Hepatocyte (in vitro differentiated cells): ENCODE results near the gene FNDC11. TPM values are rescaled to one million over a fixed set of nuclear protein-coding genes. Genes with fewer than 3 reads are reported as not detected.

Source experiments
- DNase-seq: peaks from one replicate; pipeline ENCODE4 v3.0.0-alpha.2; 2016; ENCODE audit warnings: low spot score
- H2AFZ ChIP-seq: fragments of 200-600 bp; sonication (generic); 2 replicates; pipeline ENCODE4 v1.6.0; 2016; ENCODE audit warnings: antibody characterized with exemption, mild to moderate bottlenecking
- H3K27ac ChIP-seq: fragments of 200-600 bp; sonication (generic); 2 replicates; pipeline ENCODE4 v1.5.1; 2016; ENCODE audit warnings: mild to moderate bottlenecking
- H3K27me3 ChIP-seq: fragments of 200-600 bp; sonication (generic); 2 replicates; pipeline ENCODE4 v1.6.1; 2016
- H3K36me3 ChIP-seq: fragments of 200-600 bp; sonication (generic); replicated peaks from 2 replicates; pipeline ENCODE4 v1.5.1; 2016; ENCODE audit warnings: low read depth; ENCODE audit not compliant: insufficient read depth
- H3K4me1 ChIP-seq: fragments of 200-600 bp; sonication (generic); 2 replicates; pipeline ENCODE4 v1.5.1; 2016; ENCODE audit warnings: mild to moderate bottlenecking, moderate library complexity; ENCODE audit not compliant: insufficient read depth
- H3K4me2 ChIP-seq: fragments of 200-600 bp; sonication (generic); 2 replicates; pipeline ENCODE4 v1.6.0; 2016
- H3K4me3 ChIP-seq: fragments of 200-600 bp; sonication (generic); 2 replicates; pipeline ENCODE4 v1.5.1; 2016; ENCODE audit warnings: mild to moderate bottlenecking
- H3K79me2 ChIP-seq: fragments of 200-600 bp; sonication (generic); 2 replicates; pipeline ENCODE4 v1.6.0; 2017; ENCODE audit warnings: mild to moderate bottlenecking
- H3K9me2 ChIP-seq: fragments of 200-600 bp; sonication (generic); replicated peaks from 2 replicates; pipeline ENCODE4 v1.6.0; 2017; ENCODE audit warnings: mild to moderate bottlenecking; ENCODE audit not compliant: insufficient read depth
- H3K9me3 ChIP-seq: fragments of 200-600 bp; sonication (generic); 2 replicates; pipeline ENCODE4 v1.5.1; 2016; ENCODE audit warnings: low read depth, mild to moderate bottlenecking
- H4K20me1 ChIP-seq: fragments of 200-600 bp; sonication (generic); 2 replicates; pipeline ENCODE4 v1.6.0; 2016; ENCODE audit warnings: mild to moderate bottlenecking; ENCODE audit not compliant: insufficient read depth, poor library complexity, severe bottlenecking
- EZH2 ChIP-seq: fragments of 200-600 bp; sonication (generic); IDR thresholded peaks from 2 replicates; pipeline ENCODE4 v1.6.1; 2016; ENCODE audit warnings: antibody characterized with exemption, mild to moderate bottlenecking, borderline replicate concordance
- EZH2phosphoT487 ChIP-seq: fragments of 200-600 bp; sonication (generic); IDR thresholded peaks from one replicate; pipeline ENCODE4 v1.6.1; 2018; ENCODE audit warnings: antibody characterized with exemption, mild to moderate bottlenecking, low read depth, moderate library complexity; ENCODE audit not compliant: unreplicated experiment, severe bottlenecking
- WGBS: methylation state at CpG from one replicate; pipeline ENCODE4 v1.1.6; 2016; ENCODE audit warnings: low lambda C conversion rate; ENCODE audit errors: missing lambda C conversion rate; 5-methylcytosine and 5-hydroxymethylcytosine counted together
- polyA plus RNA-seq: library from polyadenylated mRNA; unstranded; fragments of >200 nt; fragmentation: Nextera tagmentation; extraction: Ambion mirVana; gene quantifications from 2 replicates; pipeline ENCODE4 v1.2.1, GENCODE V29; 2016
- total RNA-seq: library from RNA; depleted of rRNA; stranded (reverse); fragments of >200 nt; gene quantifications from 2 replicates; pipeline ENCODE4 v1.2.3, GENCODE V29; 2014
- TF ChIP-seq, protein P1 (sequence below): fragments of 200-600 bp; sonication (generic); IDR thresholded peaks from 2 replicates; pipeline ENCODE4 v1.5.1; 2016; ENCODE audit warnings: antibody characterized with exemption, mild to moderate bottlenecking; ENCODE audit not compliant: poor library complexity

FNDC11 gene
- total and polyA plus RNA-seq, 2 experiments from 2014 or later: 0.57 to 0.79 TPM

- H3K4me1 ChIP-seq: no peaks in the 10 kb centered on the region
- DNase-seq: no peak
- TF ChIP-seq EZH2: no peak
- TF ChIP-seq, protein P1, sequence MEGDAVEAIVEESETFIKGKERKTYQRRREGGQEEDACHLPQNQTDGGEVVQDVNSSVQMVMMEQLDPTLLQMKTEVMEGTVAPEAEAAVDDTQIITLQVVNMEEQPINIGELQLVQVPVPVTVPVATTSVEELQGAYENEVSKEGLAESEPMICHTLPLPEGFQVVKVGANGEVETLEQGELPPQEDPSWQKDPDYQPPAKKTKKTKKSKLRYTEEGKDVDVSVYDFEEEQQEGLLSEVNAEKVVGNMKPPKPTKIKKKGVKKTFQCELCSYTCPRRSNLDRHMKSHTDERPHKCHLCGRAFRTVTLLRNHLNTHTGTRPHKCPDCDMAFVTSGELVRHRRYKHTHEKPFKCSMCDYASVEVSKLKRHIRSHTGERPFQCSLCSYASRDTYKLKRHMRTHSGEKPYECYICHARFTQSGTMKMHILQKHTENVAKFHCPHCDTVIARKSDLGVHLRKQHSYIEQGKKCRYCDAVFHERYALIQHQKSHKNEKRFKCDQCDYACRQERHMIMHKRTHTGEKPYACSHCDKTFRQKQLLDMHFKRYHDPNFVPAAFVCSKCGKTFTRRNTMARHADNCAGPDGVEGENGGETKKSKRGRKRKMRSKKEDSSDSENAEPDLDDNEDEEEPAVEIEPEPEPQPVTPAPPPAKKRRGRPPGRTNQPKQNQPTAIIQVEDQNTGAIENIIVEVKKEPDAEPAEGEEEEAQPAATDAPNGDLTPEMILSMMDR: no peak
- no peak for TF ChIP-seq EZH2phosphoT487
- H3K79me2 ChIP-seq: no peaks in the 10 kb centered on the region
- H2AFZ ChIP-seq: no peak overlapping the region
- WGBS: 98% methylated on average over 28 of the region's 28 CpGs
- no peaks in the 10 kb centered on the region for H3K9me3 ChIP-seq
- H3K27me3 ChIP-seq: no peaks in the 10 kb centered on the region
- no peaks in the 10 kb centered on the region for H3K9me2 ChIP-seq
- H3K4me2 ChIP-seq: no peak overlapping the region
- H3K4me3 ChIP-seq: no peak overlapping the region
- H4K20me1 ChIP-seq: no peaks in the 10 kb centered on the region
- H3K27ac ChIP-seq: no peak overlapping the region
- H3K36me3 ChIP-seq: no peaks in the 10 kb centered on the region
Observed at GRCh38 chr20:63591786-63592355, 37.9 kb downstream of the FNDC11 start.

DNA sequence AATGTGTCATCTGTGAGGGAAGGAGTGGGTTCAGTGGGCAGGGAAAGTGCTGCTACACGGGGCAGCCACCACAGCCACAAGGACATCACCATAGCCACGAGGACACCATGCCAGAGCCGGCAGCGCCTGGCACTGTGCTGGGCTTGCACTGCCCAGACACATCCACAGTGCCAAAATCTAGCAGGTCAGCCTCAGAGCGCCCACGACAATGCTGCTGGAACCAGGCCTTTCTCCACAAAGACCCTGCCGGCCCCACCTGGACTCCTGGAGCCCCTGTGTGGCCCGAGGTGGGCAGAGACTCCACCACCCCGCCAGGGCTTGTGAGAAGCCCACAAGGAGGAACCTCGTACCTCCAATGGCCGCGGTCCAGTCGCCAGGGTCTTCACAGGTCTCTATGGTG is 38.7 kb downstream of the FNDC11 start:
- Histone ChIP-seq H3K9me2 (no peaks in the 10 kb centered on the region), H3K36me3 (no peaks in the 10 kb centered on the region), H3K79me2 (no peaks in the 10 kb centered on the region), H2AFZ (no peak overlapping the region), H3K4me2 (no peak overlapping the region), H3K27me3 (no peaks in the 10 kb centered on the region), H3K4me3 (no peak overlapping the region), H4K20me1 (no peaks in the 10 kb centered on the region), H3K9me3 (no peaks in the 10 kb centered on the region), H3K27ac (no peak overlapping the region), H3K4me1 (no peaks in the 10 kb centered on the region)
- DNase-seq: no peak
- WGBS: 97% methylated on average over 13 of the region's 13 CpGs
- TF ChIP-seq EZH2 (no peak), EZH2phosphoT487 (no peak)
- TF ChIP-seq, protein P1: no peak

DNA sequence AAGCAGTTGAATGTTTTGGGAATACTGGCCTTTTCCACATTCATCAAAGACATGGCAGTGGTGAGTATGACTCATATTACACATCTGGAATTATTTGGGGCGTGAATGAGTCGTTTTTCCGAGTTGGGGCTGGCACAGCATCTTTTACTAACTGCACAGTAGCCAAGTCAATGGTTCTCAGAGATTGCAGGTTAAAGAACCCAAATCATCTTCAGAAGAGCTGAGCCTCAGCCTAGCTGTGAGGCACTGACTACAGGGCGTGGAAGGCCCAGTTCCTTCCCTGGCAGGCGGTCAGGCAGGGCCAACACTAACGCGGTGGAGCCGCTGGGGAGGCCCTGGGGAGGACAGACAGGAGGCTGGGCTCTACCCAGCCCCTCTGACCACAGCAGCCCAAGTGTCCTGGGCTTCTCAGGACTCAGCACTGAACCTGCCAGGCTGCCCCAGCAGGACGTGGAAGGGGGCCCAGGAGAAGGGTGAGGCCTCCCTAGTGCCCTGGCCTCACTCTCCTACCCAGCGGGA is 40.1 kb downstream of the FNDC11 start:
- no peak for TF ChIP-seq EZH2
- no peak for TF ChIP-seq EZH2phosphoT487
- TF ChIP-seq, protein P1: no peak
- Histone ChIP-seq H3K9me2 (no peaks in the 10 kb centered on the region), H3K36me3 (no peaks in the 10 kb centered on the region), H3K4me3 (no peak overlapping the region), H3K79me2 (no peaks in the 10 kb centered on the region), H3K27ac (no peak overlapping the region), H3K27me3 (no peaks in the 10 kb centered on the region), H3K9me3 (no peaks in the 10 kb centered on the region), H4K20me1 (no peaks in the 10 kb centered on the region), H3K4me1 (no peaks in the 10 kb centered on the region), H3K4me2 (no peak overlapping the region), H2AFZ (no peak overlapping the region)
- WGBS: 89% methylated on average over 10 of the region's 10 CpGs
- DNase-seq: no peak
